Measurements from ENCODE around the gene KLC4. TPM values are rescaled to one million over a fixed set of nuclear protein-coding genes. Genes with fewer than 3 reads are reported as not detected.

KLC4 gene
- total and polyA plus RNA-seq, 9 of the 15 experiments (the other 6 are each of a cell fraction or from before 2014, with no cell fraction given) = 1.7 to 16.2 (median 7.7) TPM

DNA sequence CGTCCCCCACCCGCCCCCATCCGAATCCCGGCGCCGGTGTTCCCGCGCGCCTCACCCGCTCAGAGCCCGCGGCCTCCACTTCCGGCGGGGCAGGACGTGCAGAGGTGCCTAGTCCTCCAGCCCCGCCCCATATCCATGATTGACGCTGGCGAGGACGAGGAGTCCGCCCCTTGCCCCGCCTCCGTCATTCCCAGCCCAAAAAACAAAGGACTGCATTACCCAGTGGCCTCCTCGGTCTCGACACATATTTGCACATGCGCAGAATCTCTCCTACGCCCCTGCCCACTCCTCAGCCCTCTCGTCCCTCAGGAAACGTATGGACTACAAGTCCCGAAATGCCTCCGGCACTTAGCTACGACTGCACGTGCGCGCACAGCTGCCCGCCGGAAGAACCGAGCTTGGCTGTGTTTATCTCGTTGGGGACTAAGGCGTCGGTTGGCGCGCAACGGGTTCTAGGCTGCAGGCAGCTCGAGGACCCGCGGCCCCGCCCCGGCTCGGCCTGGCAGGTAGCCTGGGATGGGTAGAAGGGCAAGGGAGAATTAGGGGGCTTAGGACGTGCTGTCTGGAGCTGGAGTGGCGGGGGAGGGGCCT lies 45.5 kb upstream of the KLC4 start, which contains the start of the genes KLHDC3 and MEA1 (continued):
- TF ChIP-seq NR2F6 (CRISPR knock-in tag; IDR thresholded peaks at IDR 0.05) (no peak), VEZF1 (CRISPR knock-in tag; IDR thresholded peaks at IDR 0.05) (peak; percentile 79), MTA3 (IDR thresholded peaks at IDR 0.05; ENCODE audit: borderline replicate concordance) (no peak; the same call in 1 of the 2 replicates), SETDB1 (IDR thresholded peaks at IDR 0.05; ENCODE audit: low read length) (peak; percentile 60), KLF16 (IDR thresholded peaks at IDR 0.05) (no peak), ZBTB33 (CRISPR knock-in tag; IDR thresholded peaks at IDR 0.05) (no peak), ZBTB9 (CRISPR knock-in tag; IDR thresholded peaks at IDR 0.05) (no peak), PYGO2 (tag; IDR thresholded peaks at IDR 0.05) (no peak), ZEB2 (IDR thresholded peaks at IDR 0.05) (no peak), NFATC3 (IDR thresholded peaks at IDR 0.05) (no peak), ZNF449 (CRISPR knock-in tag; IDR thresholded peaks at IDR 0.05) (no peak), CSDE1 (IDR thresholded peaks at IDR 0.05) (no peak), DDX20 (tag; IDR thresholded peaks at IDR 0.05; ENCODE audit: low read depth) (no peak), PHF21A (IDR thresholded peaks at IDR 0.05; ENCODE audit: borderline replicate concordance, low read depth) (no peak), EGR1 (conservative IDR thresholded peaks at IDR 0.05) (peak; percentile 49), SMARCA4 (IDR thresholded peaks at IDR 0.05) (no peak), PRPF4 (IDR thresholded peaks at IDR 0.05; ENCODE audit: insufficient read depth, low read depth, low read length, poor library complexity, severe bottlenecking) (no peak), NCOA4 (IDR thresholded peaks at IDR 0.05; ENCODE audit: partially characterized antibody) (no peak), NONO (IDR thresholded peaks at IDR 0.05; ENCODE audit: low read depth in 2 of 2, low read length in 1 of 2) (no peak), XRCC4 (IDR thresholded peaks at IDR 0.05; ENCODE audit: extremely low read depth, insufficient read depth, insufficient read length) (no peak), ZNF830 (CRISPR knock-in tag; IDR thresholded peaks at IDR 0.05) (no peak), ZBTB12 (CRISPR knock-in tag; IDR thresholded peaks at IDR 0.05) (peak; percentile 67)
